Bone marrow (tissue), 2 donors: ENCODE data around the gene KIF6.
"Not testable (repeated sequence)": the region's sequence is repeated elsewhere in the genome, so short reads cannot be mapped to it uniquely, and the experiment has no call there.

ENCODE experiments used
- DNase-seq, 2 donors: peaks; one replicate each; lab custom pipeline; 2025; lab: John Stamatoyannopoulos, UW

KIF6 gene

DNA sequence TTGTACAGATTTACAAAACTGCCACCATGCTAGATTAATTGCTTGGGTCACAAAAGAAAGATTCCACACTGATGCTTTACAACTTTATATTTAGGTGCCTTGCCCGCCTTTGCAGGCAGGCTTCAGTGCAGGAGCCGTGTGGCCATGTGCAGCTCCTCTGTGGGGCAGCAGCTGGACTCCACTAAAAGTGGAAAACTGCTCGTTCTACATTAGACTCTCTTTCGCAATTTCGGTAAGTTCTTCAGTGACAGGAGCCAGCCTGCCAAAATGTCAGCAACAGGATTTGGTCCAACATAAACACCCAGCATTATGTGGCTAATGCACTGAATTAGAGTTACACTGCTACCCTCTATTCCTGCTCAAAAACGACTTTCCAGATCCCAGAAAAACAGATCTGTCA lies 228.3 kb downstream of the KIF6 start:
- no peak for DNase-seq

DNA sequence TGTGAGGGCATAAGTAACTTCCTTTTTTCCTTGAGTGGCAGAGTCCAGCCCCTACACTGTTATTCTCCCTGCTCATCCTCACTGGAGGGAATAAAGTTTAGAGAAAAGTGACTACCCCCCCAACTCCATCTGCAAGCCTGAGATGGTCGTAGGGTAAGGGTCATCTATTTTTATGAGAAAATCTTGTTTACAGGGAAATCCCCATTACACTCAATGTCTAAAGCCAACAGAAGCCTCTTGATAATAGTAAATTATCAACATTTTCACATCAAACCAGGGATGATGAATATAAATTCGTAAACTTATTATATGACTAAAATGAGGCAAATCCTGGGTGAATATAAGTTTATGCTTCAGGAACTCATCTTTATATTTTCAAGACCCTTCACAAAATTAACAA lies 228.8 kb downstream of the KIF6 start:
- no peak for DNase-seq

GRCh38 chr6:39495640-39496039 lies 229.6 kb downstream of the KIF6 start:
- DNase-seq = no peak

- no peak for DNase-seq
Observed at GRCh38 chr6:39494998-39495397, 230.2 kb downstream of the KIF6 start.

DNA sequence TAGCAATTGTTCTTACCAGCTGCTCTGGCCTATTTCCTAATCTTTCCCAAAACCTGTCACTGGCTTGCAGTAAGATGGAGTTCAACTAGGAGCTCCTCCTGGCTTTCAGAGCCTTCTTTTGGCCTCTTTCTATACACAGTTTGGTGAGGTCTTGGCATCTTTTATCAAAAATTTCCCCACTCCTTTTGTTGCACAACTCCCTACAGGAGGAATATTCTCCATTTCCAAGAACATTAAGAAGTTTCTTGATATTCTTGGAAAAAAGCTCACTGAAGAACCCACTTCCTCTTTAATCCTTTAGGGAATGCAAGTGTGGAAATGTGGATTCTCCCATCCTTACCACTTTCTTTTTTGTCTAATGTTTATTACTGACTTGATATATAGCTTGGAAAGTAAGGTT lies 231.4 kb downstream of the KIF6 start:
- no peak for DNase-seq

DNA sequence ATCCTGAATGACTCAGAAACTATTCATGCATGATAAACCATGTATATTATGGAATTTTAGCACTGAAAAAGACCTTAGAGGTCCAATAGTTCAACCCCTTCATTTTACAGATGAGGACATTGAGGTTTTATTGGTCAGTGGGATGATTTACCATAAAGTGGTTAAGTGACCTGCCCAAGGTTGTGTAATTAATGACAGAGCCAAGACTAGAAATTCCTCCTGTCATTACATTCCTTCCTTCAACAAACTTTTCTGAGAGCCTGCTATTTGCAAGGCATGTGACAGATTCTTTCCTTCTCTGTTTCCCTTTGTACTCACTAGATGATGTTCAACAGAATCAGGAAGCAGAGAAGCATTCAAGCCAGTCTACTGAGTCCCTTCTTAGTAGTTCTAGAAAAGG lies 232.0 kb downstream of the KIF6 start:
- DNase-seq = no peak

GRCh38 chr6:39490108-39490507 lies 235.1 kb downstream of the KIF6 start:
- DNase-seq = no peak

GRCh38 chr6:39488255-39488879 lies 236.8 kb downstream of the KIF6 start:
- DNase-seq = no peak

GRCh38 chr6:39484276-39484675 lies 240.9 kb downstream of the KIF6 start:
- DNase-seq = no peak

- not testable (repeated sequence) for DNase-seq
Observed at GRCh38 chr6:39479819-39480218, 245.4 kb downstream of the KIF6 start.

DNA sequence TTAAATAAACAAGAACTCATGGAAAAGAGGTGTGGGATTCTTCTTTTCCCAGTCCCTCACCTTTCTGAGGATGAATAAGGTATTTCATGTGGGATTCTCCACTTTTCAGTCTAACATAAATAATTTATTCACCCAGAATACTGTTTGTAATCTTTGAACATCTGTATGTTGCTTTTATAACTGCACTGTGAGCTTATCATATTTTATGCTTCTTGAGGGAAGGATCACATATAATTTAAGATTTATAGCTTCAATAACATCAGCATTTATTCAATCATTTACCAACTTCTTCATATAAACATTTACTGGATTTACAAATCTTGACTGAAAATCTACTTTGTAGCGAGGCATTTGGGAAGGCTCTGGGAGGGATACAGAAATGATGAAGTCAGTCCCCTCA lies 248.5 kb downstream of the KIF6 start:
- DNase-seq = no peak

GRCh38 chr6:39476151-39476550 lies 249.1 kb downstream of the KIF6 start:
- no peak for DNase-seq

DNA sequence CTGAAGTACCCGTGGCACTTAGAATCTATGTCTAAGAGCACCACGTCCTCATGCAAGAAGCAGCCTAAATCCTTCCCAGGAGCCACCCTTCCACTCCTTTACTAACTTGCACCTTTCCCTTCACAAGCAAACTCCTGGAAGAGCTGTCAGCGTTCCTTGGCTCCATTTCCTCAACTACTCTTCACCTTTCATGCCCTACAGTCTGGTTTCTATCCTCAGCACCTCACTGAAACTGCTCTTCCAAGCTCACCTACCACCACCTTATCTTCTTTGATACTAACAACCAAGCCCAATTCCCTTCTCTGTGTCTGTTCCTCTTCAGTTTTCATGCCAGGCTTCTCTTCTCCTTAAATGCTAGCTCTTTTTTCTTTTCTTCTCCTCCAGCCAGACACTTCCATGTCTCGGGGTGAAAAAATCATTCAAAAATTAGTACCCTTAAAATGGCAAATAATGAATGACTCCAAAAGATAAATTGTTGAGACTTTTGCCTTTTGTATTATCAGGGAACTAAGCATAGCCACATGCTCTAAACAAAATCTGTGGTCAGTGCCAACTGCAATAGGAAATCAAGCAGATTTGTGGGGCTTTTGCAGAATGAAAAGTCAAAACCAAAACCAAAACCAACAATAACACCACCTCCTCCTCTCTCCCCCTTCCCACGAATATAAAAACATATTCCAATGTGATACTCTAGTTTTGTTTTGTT lies 253.1 kb downstream of the KIF6 start:
- peak in 1 of 2 donors; percentile 0 for DNase-seq

DNA sequence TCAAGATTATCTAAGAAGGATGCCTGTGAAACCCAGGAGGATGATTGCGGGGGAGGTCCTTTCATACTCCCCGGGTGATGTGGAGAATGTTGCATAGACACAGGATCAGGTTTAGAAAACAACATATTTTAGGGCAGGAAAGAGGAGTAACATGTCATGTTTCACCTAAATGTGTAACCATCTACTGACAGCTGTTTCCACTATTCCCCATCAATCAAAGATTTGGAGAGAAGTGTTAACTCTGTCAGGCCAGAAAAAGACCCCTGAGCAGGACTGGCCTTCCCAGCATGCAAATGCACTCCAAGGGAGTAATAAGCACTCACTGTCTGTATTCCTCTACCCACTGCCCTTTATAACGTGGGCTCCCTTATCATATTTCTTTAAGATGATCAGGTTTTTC lies 254.7 kb downstream of the KIF6 start:
- DNase-seq = no peak

DNA sequence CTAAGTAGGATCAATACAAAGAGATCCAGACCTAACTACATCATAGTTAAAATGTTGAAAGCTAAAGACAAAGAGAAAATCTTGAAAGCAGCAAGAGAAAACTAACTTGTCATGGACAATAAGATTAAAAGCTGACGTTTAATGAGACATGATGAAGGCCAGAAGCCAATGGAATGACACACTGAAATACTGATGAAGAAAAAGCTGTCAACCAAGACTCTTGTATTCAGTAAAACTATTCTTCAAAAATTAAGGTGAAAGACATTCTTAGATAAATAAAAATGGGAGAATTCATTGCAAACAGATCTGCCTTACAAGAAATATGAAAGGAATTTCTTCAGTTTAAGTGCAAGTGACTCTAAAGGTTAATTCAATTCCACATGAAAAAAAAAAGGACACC lies 256.8 kb downstream of the KIF6 start:
- DNase-seq = no peak

DNA sequence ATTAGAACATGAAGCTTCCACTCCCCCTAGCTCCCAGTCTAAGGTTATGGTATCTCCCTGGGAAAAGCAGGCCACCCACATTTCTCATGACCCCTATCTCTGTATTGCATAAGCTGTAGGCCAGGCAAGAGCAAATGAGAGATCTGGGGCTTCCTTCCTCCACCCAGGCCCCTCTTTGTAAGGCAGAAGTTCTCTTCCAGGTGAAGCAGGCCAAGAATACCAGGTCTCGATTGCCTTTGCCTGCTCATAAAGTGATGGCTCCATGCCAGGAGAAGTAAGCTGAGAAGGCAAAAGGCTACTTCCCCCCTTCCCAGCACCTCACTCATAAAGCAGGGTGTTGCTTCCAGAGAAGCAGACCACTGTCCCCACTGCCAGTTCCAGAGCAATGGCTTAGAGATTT lies 258.6 kb downstream of the KIF6 start:
- DNase-seq = no peak

DNA sequence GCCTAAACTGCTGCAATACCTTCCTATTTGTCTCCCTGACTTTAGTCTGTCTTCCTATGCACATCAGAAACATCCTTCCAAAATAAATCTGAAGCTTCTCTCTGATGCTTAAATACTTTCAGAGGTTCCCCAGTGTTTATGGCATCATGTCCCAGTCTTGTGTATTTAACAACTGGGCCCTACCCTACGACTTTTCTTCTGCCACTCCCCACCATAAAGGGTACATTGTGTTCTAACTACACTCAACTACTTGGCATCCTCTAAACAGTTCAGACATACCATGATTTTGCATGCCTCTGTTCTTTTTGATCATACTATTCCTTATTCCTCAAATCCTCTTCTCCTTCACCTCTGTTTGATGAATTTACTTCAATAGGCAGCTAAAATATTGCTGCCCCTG lies 259.7 kb downstream of the KIF6 start:
- no peak for DNase-seq

DNA sequence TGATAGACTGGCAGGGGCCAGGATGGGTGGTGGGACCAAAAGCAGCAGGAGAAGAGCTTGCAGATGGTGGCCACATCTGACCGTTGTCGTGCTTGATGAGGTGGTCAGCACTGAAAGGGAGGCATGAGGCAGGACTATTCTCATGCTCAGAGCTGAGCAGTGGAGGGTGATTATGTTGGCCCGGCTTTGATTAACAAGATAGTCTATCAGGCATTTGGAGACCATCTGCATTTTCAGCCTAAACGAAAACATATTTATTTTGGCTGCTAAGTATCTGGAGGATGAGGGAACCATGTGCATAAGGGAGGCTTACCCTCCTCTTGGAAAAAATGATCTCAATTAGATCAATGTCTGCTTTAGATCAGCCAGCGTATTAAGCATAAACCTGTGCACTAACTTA lies 261.1 kb downstream of the KIF6 start:
- no peak for DNase-seq

- DNase-seq = no peak
Observed at GRCh38 chr6:39453956-39454524, 271.2 kb downstream of the KIF6 start.

DNA sequence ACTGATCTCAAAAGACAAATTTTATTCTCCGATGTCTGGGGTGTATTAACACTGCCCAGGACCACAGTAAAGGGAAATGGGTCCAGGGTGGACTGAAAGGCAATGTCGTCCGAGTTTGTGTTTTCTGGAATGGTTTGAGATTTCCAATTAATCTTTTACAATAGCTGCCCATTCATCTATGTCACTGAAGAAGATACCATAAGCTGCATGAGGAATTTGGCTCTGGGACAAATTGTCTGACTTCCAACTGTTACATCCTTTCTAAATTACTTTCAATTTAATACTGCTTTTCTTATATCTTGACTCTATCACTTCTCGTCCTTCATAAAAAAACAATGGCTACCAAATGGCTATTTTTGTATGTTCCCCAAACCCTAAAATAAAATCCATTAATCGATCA lies 272.0 kb downstream of the KIF6 start:
- no peak for DNase-seq

DNA sequence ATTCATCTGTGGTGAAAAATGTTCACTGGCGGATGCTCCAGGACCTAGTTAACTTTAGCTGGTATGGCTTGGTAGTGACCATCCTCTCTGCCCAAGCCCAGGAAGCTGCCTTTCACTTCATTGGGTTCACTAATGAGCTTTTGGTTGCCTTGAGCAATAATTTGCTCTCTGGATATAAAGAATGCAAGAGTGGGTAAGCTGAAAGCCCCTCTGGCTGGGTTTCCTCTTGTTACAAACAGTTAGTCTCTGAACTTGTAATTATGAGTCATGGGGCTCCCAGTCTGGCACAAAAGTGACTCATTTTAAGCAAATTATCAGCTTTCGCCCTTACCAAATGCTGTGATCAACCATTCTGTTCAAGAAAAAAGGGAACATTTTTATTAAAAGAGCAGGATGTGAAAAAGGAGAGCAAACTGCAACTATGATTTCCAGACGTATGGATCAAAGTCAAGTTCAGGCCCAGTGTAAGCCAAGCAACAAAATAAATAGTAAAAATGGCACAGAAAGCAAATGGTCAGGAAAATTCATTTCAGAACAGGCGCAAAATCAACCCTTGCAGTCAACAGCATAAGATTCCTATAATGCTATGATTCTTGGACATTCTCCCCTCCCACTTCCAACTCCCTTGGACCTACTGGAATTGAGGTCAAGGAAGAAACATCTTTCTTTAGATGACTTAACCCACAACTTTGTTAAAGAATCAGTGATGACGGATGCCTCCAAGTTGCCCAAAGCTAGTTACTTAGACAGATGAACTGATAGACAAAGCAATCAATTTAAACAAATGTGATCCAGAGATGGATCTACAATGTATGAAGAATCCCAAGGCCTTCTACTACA lies 272.7 kb downstream of the KIF6 start:
- DNase-seq = no peak

DNA sequence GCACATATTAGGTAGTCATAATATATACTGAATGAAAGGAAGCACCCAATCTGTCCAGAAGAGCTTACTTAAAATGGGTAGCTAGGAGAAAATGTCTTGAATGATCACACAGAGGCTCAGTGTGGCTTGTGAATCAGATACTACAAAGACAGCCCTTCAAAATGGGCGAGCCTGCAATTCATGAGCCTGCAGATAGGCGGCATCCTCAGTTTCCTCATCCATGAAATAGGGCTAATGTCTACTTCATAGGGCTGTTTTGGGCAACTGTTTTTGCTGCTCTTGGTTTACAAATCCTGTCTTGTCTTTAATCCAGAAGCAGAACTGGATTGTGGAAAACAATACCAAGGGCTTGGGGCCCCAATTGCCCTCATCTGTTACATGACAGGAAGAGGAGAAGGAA lies 273.4 kb downstream of the KIF6 start:
- DNase-seq = no peak

GRCh38 chr6:39449022-39449421 lies 276.2 kb downstream of the KIF6 start:
- DNase-seq = no peak
